Adrenal gland (tissue), 5 donors: Measurements from ENCODE around the gene SWT1.

ENCODE experiments used
- CTCF ChIP-seq, 6 experiments: fragments of 450-650 bp in 4 of 6; fragments of 200-600 bp in 2 of 6; sonication (generic) in 1 of 6; IDR thresholded peaks; 1 replicate in 5 of 6; 2 replicates in 1 of 6; pipeline versions ENCODE4 v1.5.1 to v1.8.0; 2016 to 2021; ENCODE audit warnings: antibody characterized with exemption in 6 of 6, mild to moderate bottlenecking in 2 of 6, moderate library complexity in 1 of 6
- POLR2A ChIP-seq, 2 donors: fragments of 450-650 bp; IDR thresholded peaks; one replicate each; pipeline ENCODE4 v1.6.1; 2017; ENCODE audit warnings: antibody characterized with exemption in 2 of 2, mild to moderate bottlenecking in 2 of 2, moderate library complexity in 1 of 2
- donor health status: DM: no; HTN: no; CAD: no.

- TF ChIP-seq POLR2A (IDR thresholded peaks at IDR 0.05) (no peak), CTCF (IDR thresholded peaks at IDR 0.05) (no peak)
Measured at GRCh38 chr1:185108321-185108720, 48.6 kb upstream of the SWT1 start.
